ENCODE measurements around the gene TIMM23.
A peak's percentile ranks its signal among the peaks of the same experiment; 100 is the strongest.
"Not testable (repeated sequence)": the region's sequence is repeated elsewhere in the genome, so short reads cannot be mapped to it uniquely, and the experiment has no call there.

The TIMM23 gene

GRCh38 chr10:45972106-45972812 lies at the start of gene TIMM23:
TIMM23 (plus strand) TSS chr10:45972489; CDS start chr10:45972625, 136 bp downstream.
- not testable (repeated sequence) for H3K27me3 ChIP-seq, H3K36me3 ChIP-seq, H3K9me3 ChIP-seq
- H3K27ac ChIP-seq, result peak within 1 kb of the TSS; percentile 72
- peak within 1 kb of the TSS; percentile 77 to 83 for H3K4me3 ChIP-seq (ENCODE audit: low read depth in 1 of 2, low read length in 1 of 2)
- H3K4me1 ChIP-seq (ENCODE audit: control insufficient read depth in 1 of 2, insufficient read depth in 1 of 2, low read depth in 1 of 2, low read length in 1 of 2), result peaks cover 10 to 18% of the 10 kb centered on the region in 2 experiments
- peak; percentile 27 for TF ChIP-seq CTCF (IDR thresholded peaks at IDR 0.05)

- H3K36me3 ChIP-seq; H3K4me3 ChIP-seq (ENCODE audit: low read depth in 1 of 2, low read length in 1 of 2); H3K27ac ChIP-seq; H3K9me3 ChIP-seq; H3K4me1 ChIP-seq (ENCODE audit: control insufficient read depth in 1 of 2, insufficient read depth in 1 of 2, low read depth in 1 of 2, low read length in 1 of 2); H3K27me3 ChIP-seq: not testable (repeated sequence)
Observed at GRCh38 chr10:45926790-45927189, 45.5 kb upstream of the TIMM23 start.

- H3K4me3 ChIP-seq (ENCODE audit: low read depth in 1 of 2, low read length in 1 of 2); H3K36me3 ChIP-seq; H3K27me3 ChIP-seq; H3K9me3 ChIP-seq; H3K27ac ChIP-seq; H3K4me1 ChIP-seq (ENCODE audit: control insufficient read depth in 1 of 2, insufficient read depth in 1 of 2, low read depth in 1 of 2, low read length in 1 of 2): not testable (repeated sequence)
Observed at GRCh38 chr10:45931305-45931704, 41.0 kb upstream of the TIMM23 start.

GRCh38 chr10:45934788-45935187 lies 37.5 kb upstream of the TIMM23 start:
- H3K4me3 ChIP-seq (ENCODE audit: low read depth in 1 of 2, low read length in 1 of 2); H3K9me3 ChIP-seq; H3K4me1 ChIP-seq (ENCODE audit: control insufficient read depth in 1 of 2, insufficient read depth in 1 of 2, low read depth in 1 of 2, low read length in 1 of 2); H3K27ac ChIP-seq; H3K27me3 ChIP-seq; H3K36me3 ChIP-seq: not testable (repeated sequence)

GRCh38 chr10:45939176-45939697 lies 33.1 kb upstream of the TIMM23 start:
- H3K27ac ChIP-seq; H3K4me1 ChIP-seq (ENCODE audit: control insufficient read depth in 1 of 2, insufficient read depth in 1 of 2, low read depth in 1 of 2, low read length in 1 of 2); H3K9me3 ChIP-seq; H3K4me3 ChIP-seq (ENCODE audit: low read depth in 1 of 2, low read length in 1 of 2); H3K27me3 ChIP-seq; H3K36me3 ChIP-seq: not testable (repeated sequence)

GRCh38 chr10:45941196-45941595 lies 31.1 kb upstream of the TIMM23 start:
- not testable (repeated sequence) for H3K27ac ChIP-seq; H3K27me3 ChIP-seq; H3K36me3 ChIP-seq; H3K4me3 ChIP-seq (ENCODE audit: low read depth in 1 of 2, low read length in 1 of 2); H3K9me3 ChIP-seq; H3K4me1 ChIP-seq (ENCODE audit: control insufficient read depth in 1 of 2, insufficient read depth in 1 of 2, low read depth in 1 of 2, low read length in 1 of 2)

- H3K27ac ChIP-seq; H3K4me1 ChIP-seq (ENCODE audit: control insufficient read depth in 1 of 2, insufficient read depth in 1 of 2, low read depth in 1 of 2, low read length in 1 of 2); H3K9me3 ChIP-seq; H3K27me3 ChIP-seq; H3K36me3 ChIP-seq; H3K4me3 ChIP-seq (ENCODE audit: low read depth in 1 of 2, low read length in 1 of 2): not testable (repeated sequence)
Observed at GRCh38 chr10:45945476-45945875, 26.8 kb upstream of the TIMM23 start.

- H3K4me3 ChIP-seq (ENCODE audit: low read depth in 1 of 2, low read length in 1 of 2); H3K4me1 ChIP-seq (ENCODE audit: control insufficient read depth in 1 of 2, insufficient read depth in 1 of 2, low read depth in 1 of 2, low read length in 1 of 2); H3K36me3 ChIP-seq: not testable (repeated sequence)
Observed at GRCh38 chr10:45947363-45947762, 24.9 kb upstream of the TIMM23 start.

GRCh38 chr10:45948801-45949200 lies 23.5 kb upstream of the TIMM23 start:
- H3K36me3 ChIP-seq; H3K27me3 ChIP-seq; H3K27ac ChIP-seq; H3K4me1 ChIP-seq (ENCODE audit: control insufficient read depth in 1 of 2, insufficient read depth in 1 of 2, low read depth in 1 of 2, low read length in 1 of 2); H3K4me3 ChIP-seq (ENCODE audit: low read depth in 1 of 2, low read length in 1 of 2); H3K9me3 ChIP-seq: not testable (repeated sequence)

More at GRCh38 chr10:45947363-45947762, 24.9 kb upstream of the TIMM23 start:
- H3K27me3 ChIP-seq, H3K27ac ChIP-seq, H3K9me3 ChIP-seq: not testable (repeated sequence)

GRCh38 chr10:45954367-45954766 lies 17.9 kb upstream of the TIMM23 start:
- H3K27ac ChIP-seq, result not testable (repeated sequence)
- peaks cover 13% of the 10 kb centered on the region for H3K36me3 ChIP-seq

GRCh38 chr10:45956634-45957033 lies 15.7 kb upstream of the TIMM23 start:
- H3K27ac ChIP-seq; H3K9me3 ChIP-seq; H3K36me3 ChIP-seq; H3K27me3 ChIP-seq; H3K4me1 ChIP-seq (ENCODE audit: control insufficient read depth in 1 of 2, insufficient read depth in 1 of 2, low read depth in 1 of 2, low read length in 1 of 2); H3K4me3 ChIP-seq (ENCODE audit: low read depth in 1 of 2, low read length in 1 of 2): not testable (repeated sequence)

More at GRCh38 chr10:45954367-45954766, 17.9 kb upstream of the TIMM23 start:
- H3K9me3 ChIP-seq; H3K4me1 ChIP-seq (ENCODE audit: control insufficient read depth in 1 of 2, insufficient read depth in 1 of 2, low read depth in 1 of 2, low read length in 1 of 2); H3K27me3 ChIP-seq; H3K4me3 ChIP-seq (ENCODE audit: low read depth in 1 of 2, low read length in 1 of 2): not testable (repeated sequence)

GRCh38 chr10:45957928-45958327 lies 14.4 kb upstream of the TIMM23 start:
- H3K9me3 ChIP-seq; H3K4me3 ChIP-seq (ENCODE audit: low read depth in 1 of 2, low read length in 1 of 2); H3K27ac ChIP-seq; H3K36me3 ChIP-seq; H3K4me1 ChIP-seq (ENCODE audit: control insufficient read depth in 1 of 2, insufficient read depth in 1 of 2, low read depth in 1 of 2, low read length in 1 of 2); H3K27me3 ChIP-seq: not testable (repeated sequence)

GRCh38 chr10:45962686-45963452 lies 9.4 kb upstream of the TIMM23 start:
- not testable (repeated sequence) for H3K36me3 ChIP-seq; H3K4me3 ChIP-seq (ENCODE audit: low read depth in 1 of 2, low read length in 1 of 2); H3K27me3 ChIP-seq; H3K27ac ChIP-seq; H3K4me1 ChIP-seq (ENCODE audit: control insufficient read depth in 1 of 2, insufficient read depth in 1 of 2, low read depth in 1 of 2, low read length in 1 of 2); H3K9me3 ChIP-seq
